Measurements from ENCODE around the gene CYBRD1.
"Not testable (repeated sequence)": the region's sequence is repeated elsewhere in the genome, so short reads cannot be mapped to it uniquely, and the experiment has no call there.

CYBRD1 gene

GRCh38 chr2:171516793-171517192, 5.5 kb upstream of the CYBRD1 start:
- DNase-seq: no peak

GRCh38 chr2:171520471-171520870, 1.8 kb upstream of the CYBRD1 start:
- no peak for DNase-seq

GRCh38 chr2:171521361-171522051, 768 bp upstream of the CYBRD1 start:
- DNase-seq: no peak

GRCh38 chr2:171522788-171523087, 464 bp downstream of the CYBRD1 start:
- DNase-seq: peak; percentile 78

GRCh38 chr2:171523088-171524017, 1.1 kb downstream of the CYBRD1 start:
- peak; percentile 89 for DNase-seq

- no peak for DNase-seq
Measured at GRCh38 chr2:171524018-171524401, 1.7 kb downstream of the CYBRD1 start.

- DNase-seq: no peak
Measured at GRCh38 chr2:171529914-171530313, 7.6 kb downstream of the CYBRD1 start.

GRCh38 chr2:171530378-171530777, 8.1 kb downstream of the CYBRD1 start:
- no peak for DNase-seq

GRCh38 chr2:171530859-171531258, 8.6 kb downstream of the CYBRD1 start:
- not testable (repeated sequence) for DNase-seq

- no peak for DNase-seq
Measured at GRCh38 chr2:171531291-171531690, 9.0 kb downstream of the CYBRD1 start.

- no peak for DNase-seq
Measured at GRCh38 chr2:171531836-171532450, 9.7 kb downstream of the CYBRD1 start.

- no peak for DNase-seq
Measured at GRCh38 chr2:171533331-171533730, 11.1 kb downstream of the CYBRD1 start.

GRCh38 chr2:171535528-171535927, 13.3 kb downstream of the CYBRD1 start:
- not testable (repeated sequence) for DNase-seq

- DNase-seq: no peak
Measured at GRCh38 chr2:171540437-171540836, 18.2 kb downstream of the CYBRD1 start.

- DNase-seq: no peak
Measured at GRCh38 chr2:171541202-171541887, 19.1 kb downstream of the CYBRD1 start.

GRCh38 chr2:171545086-171545485, 22.8 kb downstream of the CYBRD1 start:
- DNase-seq: no peak

- DNase-seq: no peak
Measured at GRCh38 chr2:171547256-171547655, 25.0 kb downstream of the CYBRD1 start.

- DNase-seq: no peak
Measured at GRCh38 chr2:171547720-171548119, 25.4 kb downstream of the CYBRD1 start.

GRCh38 chr2:171550613-171551012, 28.3 kb downstream of the CYBRD1 start:
- DNase-seq: no peak

GRCh38 chr2:171551836-171552235, 29.6 kb downstream of the CYBRD1 start:
- no peak for DNase-seq

GRCh38 chr2:171553236-171553635, 31.0 kb downstream of the CYBRD1 start:
- DNase-seq: no peak

GRCh38 chr2:171553858-171554257, 31.6 kb downstream of the CYBRD1 start:
- DNase-seq: no peak

GRCh38 chr2:171554991-171555615, 32.8 kb downstream of the CYBRD1 start:
- no peak for DNase-seq
